Brain microvascular endothelial cell (primary cell): ENCODE data around the gene TMEM196.

Experiments
- DNase-seq: peaks from one replicate; pipeline ENCODE4 v3.0.0-alpha.2; 2020
- H3K27ac ChIP-seq: fragments of 250-450 bp; sonication (Bioruptor Pico); 2 replicates; pipeline ENCODE4 v1.5.1; 2020; ENCODE audit warnings: mild to moderate bottlenecking, moderate library complexity
- H3K27me3 ChIP-seq: fragments of 250-450 bp; sonication (Bioruptor Pico); replicated peaks from 2 replicates; pipeline ENCODE4 v1.5.1; 2020; ENCODE audit warnings: mild to moderate bottlenecking
- H3K36me3 ChIP-seq: fragments of 250-450 bp; sonication (Bioruptor Pico); replicated peaks from 2 replicates; pipeline ENCODE4 v1.5.1; 2020; ENCODE audit warnings: mild to moderate bottlenecking
- H3K4me3 ChIP-seq: 2 replicates; pipeline ENCODE4 v1.5.1; 2011; ENCODE audit warnings: low read depth, mild to moderate bottlenecking, control low read depth, low read length, moderate library complexity
- in situ Hi-C: cut with HindIII; loops from 2 replicates; pipeline ENCODE4 v1.10.0; 2017; ENCODE audit warnings: low sequenced_read_pairs, low pct_ligation_motif_present
- TF ChIP-seq, protein P1 (sequence below): IDR thresholded peaks from 2 replicates; pipeline ENCODE4 v1.5.1; 2011; ENCODE audit warnings: low read depth, mild to moderate bottlenecking, moderate library complexity, low read length, control low read depth, inconsistent platforms; ENCODE audit errors: missing control alignments

TMEM196 gene

DNA sequence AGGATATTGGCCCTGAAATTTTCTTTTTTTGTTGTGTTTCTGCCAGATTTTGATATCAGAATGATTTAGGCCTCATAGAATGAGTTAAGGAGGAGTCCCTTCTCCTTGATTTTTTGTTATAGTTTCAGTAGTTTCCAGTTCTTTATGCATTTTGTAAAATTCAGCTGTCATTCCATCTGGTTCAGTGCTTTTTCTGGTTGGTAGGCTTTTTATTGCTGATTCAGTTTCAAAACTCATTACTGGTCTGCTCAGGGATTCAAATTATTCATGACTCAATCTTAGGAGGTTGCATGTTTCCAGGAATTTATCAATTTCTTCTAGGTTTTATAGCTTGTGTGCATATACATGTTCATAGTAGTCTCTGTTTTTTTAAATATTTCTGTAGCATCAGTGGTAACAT, 10.1 kb upstream of the TMEM196 start:
- no peak for DNase-seq
- Histone ChIP-seq H3K27ac (no peak overlapping the region), H3K4me3 (no peak overlapping the region), H3K36me3 (no peaks in the 10 kb centered on the region), H3K27me3 (no peaks in the 10 kb centered on the region)
- TF ChIP-seq, protein P1, sequence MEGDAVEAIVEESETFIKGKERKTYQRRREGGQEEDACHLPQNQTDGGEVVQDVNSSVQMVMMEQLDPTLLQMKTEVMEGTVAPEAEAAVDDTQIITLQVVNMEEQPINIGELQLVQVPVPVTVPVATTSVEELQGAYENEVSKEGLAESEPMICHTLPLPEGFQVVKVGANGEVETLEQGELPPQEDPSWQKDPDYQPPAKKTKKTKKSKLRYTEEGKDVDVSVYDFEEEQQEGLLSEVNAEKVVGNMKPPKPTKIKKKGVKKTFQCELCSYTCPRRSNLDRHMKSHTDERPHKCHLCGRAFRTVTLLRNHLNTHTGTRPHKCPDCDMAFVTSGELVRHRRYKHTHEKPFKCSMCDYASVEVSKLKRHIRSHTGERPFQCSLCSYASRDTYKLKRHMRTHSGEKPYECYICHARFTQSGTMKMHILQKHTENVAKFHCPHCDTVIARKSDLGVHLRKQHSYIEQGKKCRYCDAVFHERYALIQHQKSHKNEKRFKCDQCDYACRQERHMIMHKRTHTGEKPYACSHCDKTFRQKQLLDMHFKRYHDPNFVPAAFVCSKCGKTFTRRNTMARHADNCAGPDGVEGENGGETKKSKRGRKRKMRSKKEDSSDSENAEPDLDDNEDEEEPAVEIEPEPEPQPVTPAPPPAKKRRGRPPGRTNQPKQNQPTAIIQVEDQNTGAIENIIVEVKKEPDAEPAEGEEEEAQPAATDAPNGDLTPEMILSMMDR: no peak
- in situ Hi-C loops: no loop called here

DNA sequence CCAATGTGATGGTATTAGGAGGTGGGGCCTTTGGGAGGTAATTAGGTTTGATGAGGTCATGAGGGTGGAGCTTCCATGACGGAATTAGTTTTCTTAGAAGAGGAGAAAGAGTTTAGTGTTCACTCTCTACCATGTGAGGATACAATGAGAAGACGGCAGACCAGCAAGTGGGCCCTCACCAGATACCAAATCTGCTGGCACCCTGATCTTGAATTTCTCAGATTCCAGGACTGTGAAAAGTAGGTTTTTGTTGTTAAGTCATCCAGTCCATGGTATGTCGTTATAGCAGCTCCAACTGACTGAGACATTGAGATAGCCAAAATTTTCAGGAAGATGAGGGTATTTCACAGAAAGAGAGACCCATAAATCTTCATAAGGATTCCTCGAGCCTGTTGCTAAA, 3.6 kb upstream of the TMEM196 start:
- no peak for DNase-seq
- in situ Hi-C loops: no loop called here
- no peak overlapping the region for H3K27ac ChIP-seq

DNA sequence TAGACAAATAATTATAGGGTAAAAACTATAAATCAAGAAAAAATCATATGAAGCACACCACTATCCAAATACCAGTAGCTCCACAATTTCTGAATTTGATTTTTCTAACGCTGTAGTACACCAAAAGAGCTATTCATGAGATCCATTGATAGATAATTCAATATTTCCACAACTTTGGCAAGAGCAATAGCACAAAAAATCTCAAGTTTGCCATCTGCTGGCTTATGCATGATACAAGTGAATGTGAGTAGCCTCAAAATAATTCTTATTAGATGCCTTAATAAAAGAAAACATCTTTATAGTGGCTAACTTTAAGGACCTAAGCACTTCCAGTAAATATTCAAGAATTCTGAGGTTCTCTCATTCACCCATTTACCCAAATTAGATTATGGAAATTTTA, 2.2 kb upstream of the TMEM196 start:
- H3K27me3 ChIP-seq: peaks cover 10% of the 10 kb centered on the region
- in situ Hi-C loops: no loop called here
- TF ChIP-seq, protein P1: no peak
- no peak overlapping the region for H3K27ac ChIP-seq
- DNase-seq: no peak
- H3K36me3 ChIP-seq: no peaks in the 10 kb centered on the region
- no peak overlapping the region for H3K4me3 ChIP-seq

More for the DNA sequence above, 3.6 kb upstream of the TMEM196 start:
- no peaks in the 10 kb centered on the region for H3K36me3 ChIP-seq
- peaks cover 10% of the 10 kb centered on the region for H3K27me3 ChIP-seq
- TF ChIP-seq, protein P1: no peak
- H3K4me3 ChIP-seq: no peak overlapping the region

DNA sequence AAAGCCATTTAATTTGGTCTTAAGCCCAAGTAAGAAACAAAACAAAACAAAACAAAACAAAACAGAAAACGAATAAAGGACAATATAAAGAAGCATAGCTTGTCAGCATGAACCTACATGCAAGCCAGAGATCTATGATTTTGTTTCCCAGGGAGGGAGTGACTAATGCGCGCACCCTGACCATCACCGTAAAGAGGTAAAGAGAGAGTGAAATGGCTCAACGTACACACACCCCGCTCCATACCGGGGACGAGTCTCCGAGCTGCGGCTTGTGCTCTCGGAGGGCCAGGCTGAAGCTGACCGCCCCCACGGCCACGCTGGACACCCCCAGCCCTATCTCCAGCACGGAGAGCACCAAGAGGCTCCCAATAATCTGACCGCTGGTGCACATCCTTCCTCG, 1.1 kb downstream of the TMEM196 start:
- Histone ChIP-seq H3K36me3 (no peaks in the 10 kb centered on the region), H3K27me3 (peaks cover 10% of the 10 kb centered on the region), H3K27ac (no peak overlapping the region), H3K4me3 (peak overlapping the region; percentile 44)
- TF ChIP-seq, protein P1: no peak
- in situ Hi-C loops: loop anchor here (25.0 kb wide), 1 partner anchor 540 kb away; no protein-coding TSS in a partner anchor
- no peak for DNase-seq

DNA sequence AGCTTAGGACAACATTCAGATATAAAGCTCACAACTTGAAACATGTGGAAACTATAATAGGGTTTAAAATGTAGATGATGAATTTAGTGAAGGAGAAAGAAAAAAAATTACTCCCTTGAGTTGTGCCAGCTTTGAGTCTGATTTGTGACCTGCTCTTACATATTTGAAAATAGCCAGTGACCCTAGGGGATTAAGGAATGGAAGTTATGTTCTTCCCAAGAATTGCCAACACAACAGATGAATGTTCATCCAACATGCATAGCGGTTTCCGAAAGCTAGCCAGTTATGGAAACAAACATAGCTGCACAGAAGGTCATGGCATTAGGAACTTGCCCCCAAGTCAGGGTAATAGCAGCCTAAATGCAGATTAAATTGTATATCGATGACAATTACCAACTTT, 10.8 kb downstream of the TMEM196 start:
- TF ChIP-seq, protein P1: no peak
- Histone ChIP-seq H3K4me3 (no peak overlapping the region), H3K27me3 (no peaks in the 10 kb centered on the region), H3K27ac (no peak overlapping the region), H3K36me3 (no peaks in the 10 kb centered on the region)
- DNase-seq: no peak
- in situ Hi-C loops: loop anchor here (25.0 kb wide), 1 partner anchor 550 kb away; no protein-coding TSS in a partner anchor

DNA sequence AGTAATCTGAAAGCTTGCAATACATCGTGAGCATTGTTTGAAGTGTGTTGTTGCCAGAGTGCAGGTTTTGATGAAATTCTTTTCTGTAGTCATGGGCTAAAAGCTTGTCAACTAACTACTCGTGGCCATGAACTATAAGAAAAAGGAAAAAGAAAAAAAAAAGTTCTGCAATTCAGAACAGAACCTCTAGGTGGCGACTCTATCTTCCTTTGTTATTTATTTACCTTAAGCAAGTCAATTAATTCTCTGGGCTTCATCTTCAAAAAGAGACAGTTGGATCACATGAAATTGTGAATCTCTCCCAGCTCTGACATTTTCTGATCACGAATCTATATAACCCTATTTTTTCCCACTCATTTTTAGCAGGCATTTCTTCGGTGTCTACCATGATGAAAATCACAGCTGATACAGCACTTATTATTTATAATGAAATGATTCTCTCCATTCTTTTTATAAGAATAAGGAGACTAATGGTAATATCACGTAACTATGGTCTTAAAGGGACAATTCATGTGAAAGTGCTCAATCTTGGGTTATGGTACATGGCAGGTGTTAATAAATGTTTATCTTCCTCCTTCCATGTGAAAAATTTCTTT, 18.8 kb downstream of the TMEM196 start:
- no peaks in the 10 kb centered on the region for H3K36me3 ChIP-seq
- H3K27ac ChIP-seq: no peak overlapping the region
- TF ChIP-seq, protein P1: peak; percentile 58
- DNase-seq: peak; percentile 9
- H3K27me3 ChIP-seq: no peaks in the 10 kb centered on the region
- in situ Hi-C loops: loop anchor here (25.0 kb wide), 1 partner anchor 558 kb away; no protein-coding TSS in a partner anchor
- H3K4me3 ChIP-seq: no peak overlapping the region
